ENCODE data around the gene HTR2C. TPM values are rescaled to one million over a fixed set of nuclear protein-coding genes. Genes with fewer than 3 reads are reported as not detected.
A peak's percentile ranks its signal among the peaks of the same experiment; 100 is the strongest.

HTR2C gene
- total RNA-seq, 4 donors from 2014 or later = not detected

DNA sequence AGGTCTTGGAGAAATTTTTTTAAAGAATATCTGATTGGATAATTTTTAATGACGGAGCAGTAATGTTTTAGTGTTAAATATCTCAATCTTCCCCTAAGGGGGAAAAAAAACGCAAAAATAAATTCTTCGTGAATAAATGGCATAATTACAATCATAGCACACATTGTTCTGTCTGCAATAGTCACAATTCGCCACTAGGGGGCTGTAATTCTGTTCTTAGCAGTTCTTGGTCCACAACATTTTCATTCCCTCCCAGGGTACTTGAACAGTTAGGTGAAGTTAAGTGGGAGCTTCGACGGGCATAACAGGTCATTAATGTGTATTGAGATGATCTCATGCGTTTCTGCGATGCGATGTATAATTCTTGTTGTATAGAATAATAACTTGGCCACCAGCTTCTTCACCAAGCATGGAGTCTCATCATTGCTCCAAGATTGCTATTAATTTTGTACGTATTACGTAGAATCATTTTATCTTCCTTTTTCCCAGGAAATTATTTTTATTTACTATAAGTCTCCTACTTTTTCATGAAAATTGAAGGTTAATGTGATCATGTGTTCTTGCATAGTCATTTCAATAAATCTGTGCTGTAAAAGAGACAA, 27.2 kb downstream of the HTR2C start:
- Histone ChIP-seq H3K27me3 (no peaks in the 10 kb centered on the region), H3K27ac (no peak overlapping the region), H3K9me3 (no peaks in the 10 kb centered on the region), H3K36me3 (no peaks in the 10 kb centered on the region), H3K4me3 (replicated peaks in 1 of 3) (no peak overlapping the region), H3K4me1 (no peaks in the 10 kb centered on the region)
- intact Hi-C loops (cut with DNase I) = no loop called here
- DNase-seq = peak; percentile 13 to 19
- WGBS, 2 donors = 42 to 47% methylated on average over 11 of the region's 11 CpGs
- TF ChIP-seq, protein P1, sequence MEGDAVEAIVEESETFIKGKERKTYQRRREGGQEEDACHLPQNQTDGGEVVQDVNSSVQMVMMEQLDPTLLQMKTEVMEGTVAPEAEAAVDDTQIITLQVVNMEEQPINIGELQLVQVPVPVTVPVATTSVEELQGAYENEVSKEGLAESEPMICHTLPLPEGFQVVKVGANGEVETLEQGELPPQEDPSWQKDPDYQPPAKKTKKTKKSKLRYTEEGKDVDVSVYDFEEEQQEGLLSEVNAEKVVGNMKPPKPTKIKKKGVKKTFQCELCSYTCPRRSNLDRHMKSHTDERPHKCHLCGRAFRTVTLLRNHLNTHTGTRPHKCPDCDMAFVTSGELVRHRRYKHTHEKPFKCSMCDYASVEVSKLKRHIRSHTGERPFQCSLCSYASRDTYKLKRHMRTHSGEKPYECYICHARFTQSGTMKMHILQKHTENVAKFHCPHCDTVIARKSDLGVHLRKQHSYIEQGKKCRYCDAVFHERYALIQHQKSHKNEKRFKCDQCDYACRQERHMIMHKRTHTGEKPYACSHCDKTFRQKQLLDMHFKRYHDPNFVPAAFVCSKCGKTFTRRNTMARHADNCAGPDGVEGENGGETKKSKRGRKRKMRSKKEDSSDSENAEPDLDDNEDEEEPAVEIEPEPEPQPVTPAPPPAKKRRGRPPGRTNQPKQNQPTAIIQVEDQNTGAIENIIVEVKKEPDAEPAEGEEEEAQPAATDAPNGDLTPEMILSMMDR (IDR thresholded peaks at IDR 0.05) = peak; percentile 33 to 88 (median 50)
- no peak for TF ChIP-seq POLR2A (IDR thresholded peaks at IDR 0.05)

DNA sequence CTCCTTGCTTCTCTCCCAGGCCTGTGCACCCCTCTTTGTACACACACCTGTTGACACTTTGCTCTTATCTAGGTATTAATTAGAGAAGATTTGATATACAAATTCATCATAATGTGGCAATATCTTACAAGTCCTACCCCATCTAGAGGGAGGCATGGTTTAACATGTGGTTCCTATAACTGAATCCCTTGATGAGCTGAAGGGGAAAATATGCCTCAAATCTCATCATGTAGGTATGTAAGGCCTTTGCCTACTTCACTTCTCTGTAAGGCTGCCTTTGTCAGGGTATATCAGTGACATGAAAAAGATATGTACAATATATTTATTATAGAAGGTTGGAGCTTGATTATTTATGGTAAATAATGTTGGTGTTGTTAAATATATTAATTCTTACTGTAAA, 31.9 kb downstream of the HTR2C start:
- TF ChIP-seq POLR2A (IDR thresholded peaks at IDR 0.05) = no peak
- TF ChIP-seq, protein P1 (IDR thresholded peaks at IDR 0.05) = no peak
- H3K27me3 ChIP-seq = no peaks in the 10 kb centered on the region
- intact Hi-C loops (cut with DNase I) = no loop called here

DNA sequence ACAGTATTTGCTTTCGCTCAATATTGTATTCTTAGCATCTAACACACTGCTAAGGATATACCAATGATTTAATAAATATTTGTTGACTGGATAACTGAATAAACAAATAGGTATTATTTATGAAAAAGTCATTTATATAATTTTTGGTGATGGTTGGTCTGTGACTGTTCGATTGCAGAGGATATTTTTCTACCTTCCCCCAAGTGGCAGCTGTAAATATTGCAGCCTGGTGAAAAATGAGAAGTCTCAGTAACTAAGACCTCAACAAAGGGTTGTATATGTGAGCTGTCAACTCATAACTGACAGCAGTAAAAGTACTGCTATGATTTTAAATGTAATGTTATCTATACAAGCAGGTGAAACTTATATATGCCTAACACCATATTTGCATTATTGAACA, 36.0 kb downstream of the HTR2C start:
- intact Hi-C loops (cut with DNase I) = no loop called here
- 60 to 61% methylated on average over 2 of the region's 2 CpGs for WGBS, 2 donors
- Histone ChIP-seq H3K36me3 (no peaks in the 10 kb centered on the region), H3K9me3 (no peaks in the 10 kb centered on the region), H3K4me3 (replicated peaks in 1 of 3) (no peak overlapping the region), H3K27me3 (no peaks in the 10 kb centered on the region), H3K27ac (no peak overlapping the region), H3K4me1 (no peaks in the 10 kb centered on the region)
- TF ChIP-seq, protein P1 (IDR thresholded peaks at IDR 0.05) = peak in 2 of 6 experiments; percentile 17 to 37
- no peak for TF ChIP-seq POLR2A (IDR thresholded peaks at IDR 0.05)
- no peak for DNase-seq

More for the DNA sequence above, 31.9 kb downstream of the HTR2C start:
- H3K36me3 ChIP-seq = no peaks in the 10 kb centered on the region
- DNase-seq = no peak
- H3K4me1 ChIP-seq = no peaks in the 10 kb centered on the region
- no peak overlapping the region for H3K27ac ChIP-seq
- H3K9me3 ChIP-seq = no peaks in the 10 kb centered on the region
- H3K4me3 ChIP-seq (replicated peaks in 1 of 3) = no peak overlapping the region

DNA sequence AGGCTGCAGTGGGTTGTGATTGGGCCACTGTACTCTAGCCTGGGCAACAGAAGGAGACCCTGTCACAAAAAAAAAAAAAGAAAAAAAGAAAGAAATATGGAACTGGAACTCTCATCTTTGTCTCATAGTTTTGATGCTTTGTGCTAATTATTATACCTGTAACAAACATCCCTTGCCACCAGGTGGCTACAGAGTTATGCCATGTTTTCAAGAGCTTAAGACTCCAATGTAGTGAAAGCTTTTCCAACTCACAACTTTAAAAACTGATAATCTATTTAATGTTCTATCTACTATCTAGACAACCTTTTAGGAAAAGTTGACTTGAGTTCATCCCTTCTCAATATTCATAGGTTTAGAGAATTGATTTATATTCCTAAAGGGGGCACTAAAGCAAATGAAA, 42.4 kb downstream of the HTR2C start:
- intact Hi-C loops (cut with DNase I) = no loop called here
- TF ChIP-seq POLR2A (IDR thresholded peaks at IDR 0.05) = no peak
- TF ChIP-seq, protein P1 (IDR thresholded peaks at IDR 0.05) = peak in 4 of 6 experiments; percentile 13 to 39 (median 34)

DNA sequence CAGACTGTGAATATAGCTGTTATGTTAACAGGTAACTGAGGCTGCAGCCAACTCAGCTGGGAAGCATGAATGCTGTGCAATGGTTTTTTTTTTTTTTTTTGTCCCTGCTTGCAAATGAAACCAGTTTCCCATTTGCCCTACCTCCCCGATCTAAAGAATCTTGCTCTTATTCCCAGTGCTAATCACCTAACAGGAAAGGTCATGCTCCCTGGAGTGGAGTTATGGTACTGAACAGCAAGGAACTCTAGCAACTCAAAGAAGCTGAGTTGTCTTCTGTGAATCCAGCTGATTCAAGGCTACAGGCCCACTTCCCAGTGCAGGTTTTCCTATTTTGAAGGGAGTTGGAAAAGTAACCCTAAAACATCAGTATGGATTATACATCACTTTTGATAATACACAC, 52.1 kb downstream of the HTR2C start:
- TF ChIP-seq POLR2A (IDR thresholded peaks at IDR 0.05) = no peak
- TF ChIP-seq, protein P1 (IDR thresholded peaks at IDR 0.05) = no peak
- Histone ChIP-seq H3K4me3 (replicated peaks in 1 of 3) (no peak overlapping the region), H3K36me3 (no peaks in the 10 kb centered on the region), H3K27me3 (no peaks in the 10 kb centered on the region), H3K27ac (no peak overlapping the region), H3K9me3 (no peaks in the 10 kb centered on the region), H3K4me1 (no peaks in the 10 kb centered on the region)
- intact Hi-C loops (cut with DNase I) = no loop called here
- DNase-seq = no peak
- WGBS, 2 donors = 39 to 83% methylated on average over 1 of the region's 1 CpG

More for the DNA sequence above, 42.4 kb downstream of the HTR2C start:
- Histone ChIP-seq H3K9me3 (no peaks in the 10 kb centered on the region), H3K36me3 (no peaks in the 10 kb centered on the region), H3K27ac (no peak overlapping the region), H3K4me1 (no peaks in the 10 kb centered on the region), H3K4me3 (replicated peaks in 1 of 3) (no peak overlapping the region), H3K27me3 (peaks cover 3% of the 10 kb centered on the region)
- peak; percentile 2 to 5 for DNase-seq
